Right lobe of liver (tissue), 4 donors: ENCODE data around the gene LPCAT2.

Experiments
- CTCF ChIP-seq, 4 donors: fragments of 200-600 bp in 3 of 4; fragments of 450-650 bp in 1 of 4; IDR thresholded peaks; one replicate each; pipeline versions ENCODE4 v1.5.1 to v1.8.0; 2016 to 2022; ENCODE audit warnings: antibody characterized with exemption in 4 of 4, mild to moderate bottlenecking in 2 of 4
- POLR2A ChIP-seq: fragments of 450-650 bp; IDR thresholded peaks from one replicate; pipeline ENCODE4 v1.6.1; 2017; ENCODE audit warnings: antibody characterized with exemption, mild to moderate bottlenecking
- donor health status: DM: no; HTN: no; CAD: no.
- donor health status: DM: no; HTN: no; CAD: no.
- donor health status: DM: no; HTN: yes; CAD: no.

GRCh38 chr16:55539488-55539887, 30.6 kb downstream of the LPCAT2 start:
- no peak for TF ChIP-seq CTCF (IDR thresholded peaks at IDR 0.05)
- no peak for TF ChIP-seq POLR2A
